GM23248 (cell line): ENCODE results near the gene TMEM161B. TPM values are rescaled to one million over a fixed set of nuclear protein-coding genes. Genes with fewer than 3 reads are reported as not detected.
"Not testable (repeated sequence)": the region's sequence is repeated elsewhere in the genome, so short reads cannot be mapped to it uniquely, and the experiment has no call there.

Experiments used
- DNase-seq: peaks from one replicate; pipeline ENCODE4 v3.0.0-alpha.2; 2015
- H2AFZ ChIP-seq: fragments of 200-600 bp; sonication (generic); 2 replicates; pipeline ENCODE4 v1.6.1; 2016; ENCODE audit warnings: antibody characterized with exemption
- H3F3A ChIP-seq: fragments of 200-600 bp; sonication (generic); 2 replicates; pipeline ENCODE4 v1.6.1; 2016; ENCODE audit warnings: mild to moderate bottlenecking, antibody characterized with exemption, mixed run types; ENCODE audit not compliant: insufficient read depth
- H3K27ac ChIP-seq: fragments of 200-600 bp; sonication (generic); 2 replicates; pipeline ENCODE4 v1.5.1; 2016; ENCODE audit warnings: mild to moderate bottlenecking
- H3K27me3 ChIP-seq: fragments of 200-600 bp; sonication (generic); replicated peaks from 2 replicates; pipeline ENCODE4 v1.6.1; 2016; ENCODE audit warnings: mild to moderate bottlenecking; ENCODE audit not compliant: insufficient read depth
- H3K36me3 ChIP-seq: fragments of 200-600 bp; sonication (generic); 2 replicates; pipeline ENCODE4 v1.6.1; 2016; ENCODE audit warnings: low read depth, mild to moderate bottlenecking
- H3K4me1 ChIP-seq: fragments of 200-600 bp; sonication (generic); 2 replicates; pipeline ENCODE4 v1.6.1; 2016; ENCODE audit warnings: mild to moderate bottlenecking; ENCODE audit not compliant: insufficient read depth
- H3K4me2 ChIP-seq: fragments of 200-600 bp; sonication (generic); one replicate; pipeline ENCODE4 v1.6.1; 2016; ENCODE audit warnings: mild to moderate bottlenecking; ENCODE audit not compliant: unreplicated experiment
- H3K4me3 ChIP-seq: fragments of 200-600 bp; sonication (generic); 2 replicates; pipeline ENCODE4 v1.5.1; 2016; ENCODE audit warnings: mild to moderate bottlenecking
- H3K79me2 ChIP-seq: fragments of 200-600 bp; sonication (generic); 2 replicates; pipeline ENCODE4 v1.6.1; 2016; ENCODE audit warnings: mild to moderate bottlenecking; ENCODE audit not compliant: insufficient read depth
- H3K9ac ChIP-seq: fragments of 200-600 bp; sonication (generic); 2 replicates; pipeline ENCODE4 v1.6.1; 2016; ENCODE audit warnings: mild to moderate bottlenecking
- H3K9me2 ChIP-seq: fragments of 200-600 bp; sonication (generic); 2 replicates; pipeline ENCODE4 v1.6.1; 2016; ENCODE audit warnings: mixed run types, mild to moderate bottlenecking, moderate library complexity; ENCODE audit not compliant: insufficient read depth
- H3K9me3 ChIP-seq: fragments of 200-600 bp; sonication (generic); one replicate; pipeline ENCODE4 v1.6.1; 2017; ENCODE audit warnings: low read depth
- H4K20me1 ChIP-seq: fragments of 200-600 bp; sonication (generic); 2 replicates; pipeline ENCODE4 v1.6.0; 2016; ENCODE audit not compliant: insufficient read depth
- EZH2 ChIP-seq: fragments of 200-600 bp; sonication (generic); IDR thresholded peaks from 2 replicates; pipeline ENCODE4 v1.6.1; 2018; ENCODE audit warnings: antibody characterized with exemption, mild to moderate bottlenecking; ENCODE audit not compliant: insufficient read depth, poor library complexity, severe bottlenecking
- EZH2phosphoT487 ChIP-seq: fragments of 200-600 bp; sonication (generic); IDR thresholded peaks from 2 replicates; pipeline ENCODE4 v1.6.1; 2018; ENCODE audit warnings: antibody characterized with exemption, moderate library complexity, mild to moderate bottlenecking, low read depth; ENCODE audit not compliant: insufficient read depth
- WGBS, 2 experiments: methylation state at CpG; one replicate each; pipeline ENCODE4 v1.1.6; 2015 to 2017; ENCODE audit warnings: low lambda C conversion rate in 2 of 2, low coverage in 1 of 2; ENCODE audit errors: missing lambda C conversion rate in 2 of 2; 5-methylcytosine and 5-hydroxymethylcytosine counted together
- in situ Hi-C: fragments of 300-500 bp; cut with MboI; formaldehyde crosslinking; loops from 2 replicates; pipeline ENCODE4 v1.15.0; 2020
- polyA plus RNA-seq: library from polyadenylated mRNA; unstranded; fragments of >200 nt; fragmentation: Nextera tagmentation; extraction: Ambion mirVana; gene quantifications from 2 replicates; pipeline ENCODE4 v1.2.1, GENCODE V29; 2016
- total RNA-seq: library from RNA; depleted of rRNA; stranded (reverse); fragments of >200 nt; shearing (Covaris generic); gene quantifications from 2 replicates; pipeline ENCODE4 v1.2.3, GENCODE V29; 2014

The TMEM161B gene
- total and polyA plus RNA-seq, 2 experiments from 2014 or later: 6.0 to 9.4 TPM

DNA sequence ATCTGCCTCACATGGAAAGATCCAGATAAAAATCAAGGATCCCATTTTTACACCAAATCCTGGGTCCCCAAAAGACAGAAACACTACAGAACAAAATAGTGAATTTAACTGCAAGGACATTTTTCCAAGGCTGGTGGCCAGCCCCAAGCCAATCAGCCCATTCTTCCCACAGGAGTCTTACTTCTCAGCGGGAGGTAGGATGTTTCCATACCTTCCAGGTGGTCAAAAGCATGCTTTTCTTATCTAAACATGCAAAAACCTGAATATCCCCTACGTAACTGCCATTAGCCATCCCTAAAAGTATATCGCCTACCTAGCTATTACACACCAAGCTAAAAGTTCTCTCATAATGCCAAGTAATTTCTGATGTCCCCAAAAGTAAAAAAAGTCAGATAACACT is 20.6 kb downstream of the TMEM161B start:
- H3K9me2 ChIP-seq: no peaks in the 10 kb centered on the region; the same call in 1 of the 2 replicates
- peaks cover 100% of the 10 kb centered on the region for H3K79me2 ChIP-seq
- no peak overlapping the region for H3K4me2 ChIP-seq
- H2AFZ ChIP-seq: no peak overlapping the region
- H3K36me3 ChIP-seq: no peaks in the 10 kb centered on the region
- no peaks in the 10 kb centered on the region for H3K4me1 ChIP-seq
- no peaks in the 10 kb centered on the region for H3K27me3 ChIP-seq
- 83 to 84% methylated on average over 3 of the region's 3 CpGs for WGBS, 2 experiments
- TF ChIP-seq EZH2 (no peak), EZH2phosphoT487 (no peak)
- no peak for DNase-seq
- no peaks in the 10 kb centered on the region for H3K9me3 ChIP-seq
- no peak overlapping the region for H3K4me3 ChIP-seq
- in situ Hi-C loops: no loop called here
- H3K9ac ChIP-seq: no peak overlapping the region
- H3K27ac ChIP-seq: no peak overlapping the region
- peaks cover 5% of the 10 kb centered on the region; the same call in 1 of the 2 replicates for H4K20me1 ChIP-seq
- H3F3A ChIP-seq: no peaks in the 10 kb centered on the region

DNA sequence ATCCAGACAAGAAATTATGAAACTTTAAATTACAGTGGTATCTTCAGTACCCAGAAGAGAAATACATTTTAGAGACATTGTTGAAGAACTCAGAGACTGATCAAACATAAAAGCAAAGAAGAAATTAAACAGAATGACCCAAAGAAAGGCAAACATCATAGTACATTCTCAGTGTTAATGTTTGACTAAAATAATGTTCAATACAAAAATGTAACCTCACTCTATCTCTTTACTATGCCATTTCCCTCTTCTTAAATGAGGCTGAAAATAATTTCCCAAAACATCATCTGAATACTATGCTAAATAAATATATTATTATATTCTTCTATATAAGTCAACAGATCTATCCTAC is 22.8 kb downstream of the TMEM161B start:
- Histone ChIP-seq H3K27me3 (no peaks in the 10 kb centered on the region), H3K4me2 (no peak overlapping the region), H3F3A (no peaks in the 10 kb centered on the region), H2AFZ (no peak overlapping the region), H4K20me1 (peaks cover 5% of the 10 kb centered on the region; the same call in 1 of the 2 replicates), H3K27ac (no peak overlapping the region), H3K79me2 (peaks cover 100% of the 10 kb centered on the region), H3K9me3 (no peaks in the 10 kb centered on the region), H3K9ac (no peak overlapping the region), H3K9me2 (no peaks in the 10 kb centered on the region; the same call in 1 of the 2 replicates), H3K4me1 (no peaks in the 10 kb centered on the region), H3K4me3 (no peak overlapping the region), H3K36me3 (no peaks in the 10 kb centered on the region)
- TF ChIP-seq EZH2phosphoT487 (no peak), EZH2 (no peak)
- in situ Hi-C loops: no loop called here
- DNase-seq: no peak

- no peaks in the 10 kb centered on the region for H3K4me1 ChIP-seq
- H3K79me2 ChIP-seq: peaks cover 100% of the 10 kb centered on the region
- H3K9me3 ChIP-seq: no peaks in the 10 kb centered on the region
- H2AFZ ChIP-seq: no peak overlapping the region
- H3K27me3 ChIP-seq: no peaks in the 10 kb centered on the region
- H3K9me2 ChIP-seq: no peaks in the 10 kb centered on the region; the same call in 1 of the 2 replicates
- DNase-seq: no peak
- no peak overlapping the region for H3K9ac ChIP-seq
- TF ChIP-seq EZH2phosphoT487 (no peak), EZH2 (no peak)
- peaks cover 4% of the 10 kb centered on the region; the same call in 1 of the 2 replicates for H4K20me1 ChIP-seq
- WGBS, 2 experiments: 98 to 100% methylated on average over 1 of the region's 1 CpG
- no peak overlapping the region for H3K27ac ChIP-seq
- no peaks in the 10 kb centered on the region for H3K36me3 ChIP-seq
- H3F3A ChIP-seq: no peaks in the 10 kb centered on the region
- in situ Hi-C loops: no loop called here
- H3K4me3 ChIP-seq: no peak overlapping the region
- no peak overlapping the region for H3K4me2 ChIP-seq
Observed at GRCh38 chr5:88245241-88245892, 23.3 kb downstream of the TMEM161B start.

DNA sequence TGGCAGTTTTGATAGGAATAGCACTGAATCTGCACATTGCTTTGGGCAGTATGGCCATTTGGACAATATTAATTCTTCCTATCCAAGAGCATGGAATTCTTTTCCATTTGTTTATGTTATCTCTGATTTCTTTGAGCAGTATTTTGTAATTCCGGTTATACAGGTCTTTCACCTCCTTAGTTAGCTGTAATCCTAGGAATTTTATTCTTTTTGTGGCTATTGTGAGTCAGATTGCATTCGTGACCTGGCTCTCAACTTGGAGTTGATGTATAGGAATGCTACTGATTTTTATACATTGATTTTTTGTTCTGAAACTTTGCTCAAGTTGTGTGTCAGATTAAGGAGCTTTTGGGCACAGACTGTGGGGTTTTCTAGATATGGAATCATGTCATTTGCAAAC is 24.0 kb downstream of the TMEM161B start:
- no peaks in the 10 kb centered on the region for H3K36me3 ChIP-seq
- no peaks in the 10 kb centered on the region; the same call in 1 of the 2 replicates for H3K9me2 ChIP-seq
- no peak overlapping the region for H3K27ac ChIP-seq
- TF ChIP-seq EZH2: no peak
- no peak for TF ChIP-seq EZH2phosphoT487
- no peak overlapping the region for H2AFZ ChIP-seq
- H3K9ac ChIP-seq: no peak overlapping the region
- in situ Hi-C loops: no loop called here
- H4K20me1 ChIP-seq: no peaks in the 10 kb centered on the region; the same call in 1 of the 2 replicates
- H3K79me2 ChIP-seq: peaks cover 100% of the 10 kb centered on the region
- no peak for DNase-seq
- WGBS, 2 experiments: 91 to 95% methylated on average over 2 of the region's 2 CpGs
- H3K4me1 ChIP-seq: no peaks in the 10 kb centered on the region
- no peak overlapping the region for H3K4me2 ChIP-seq
- no peaks in the 10 kb centered on the region for H3F3A ChIP-seq
- H3K4me3 ChIP-seq: no peak overlapping the region
- H3K27me3 ChIP-seq: no peaks in the 10 kb centered on the region
- H3K9me3 ChIP-seq: no peaks in the 10 kb centered on the region

DNA sequence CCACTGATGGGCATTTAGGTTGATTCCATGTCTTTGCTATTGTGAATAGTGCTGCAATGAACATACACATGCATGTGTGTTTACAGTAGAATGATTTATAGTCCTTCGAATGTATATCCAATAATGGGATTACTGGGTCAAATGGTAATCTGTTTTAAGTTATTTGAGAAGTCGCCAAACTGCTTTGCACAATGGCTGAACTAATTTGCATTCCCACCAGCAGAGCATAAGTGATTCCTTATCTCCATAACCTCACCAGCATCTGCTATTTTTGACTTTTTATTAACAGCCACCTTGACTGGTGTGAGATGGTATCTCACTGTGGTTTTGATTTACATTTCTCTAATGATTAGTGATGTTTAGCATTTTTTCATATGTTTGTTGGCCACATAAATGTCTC is 25.2 kb downstream of the TMEM161B start:
- H3K9me2 ChIP-seq, H3F3A ChIP-seq, H3K36me3 ChIP-seq, H4K20me1 ChIP-seq, H3K4me1 ChIP-seq, H3K27me3 ChIP-seq, H3K9me3 ChIP-seq, H3K9ac ChIP-seq, in situ Hi-C loops, H3K4me2 ChIP-seq, H3K4me3 ChIP-seq, H2AFZ ChIP-seq, DNase-seq, H3K27ac ChIP-seq: not testable (repeated sequence)
- peaks cover 95% of the 10 kb centered on the region for H3K79me2 ChIP-seq
- 76 to 88% methylated on average over 2 of the region's 2 CpGs for WGBS, 2 experiments
